ENCODE results near the gene PRKCSH. TPM values are rescaled to one million over a fixed set of nuclear protein-coding genes. Genes with fewer than 3 reads are reported as not detected.

The PRKCSH gene
- total RNA-seq, 2 donors from 2014 or later, result 454 to 459 TPM

GRCh38 chr19:11416346-11417052 lies 18.9 kb upstream of the PRKCSH start:
- DNase-seq, result no peak
- WGBS, 2 experiments (ENCODE audit: insufficient coverage in 1 of 2, insufficient read length in 1 of 2), result 92 to 94% methylated on average over 8 to 14 of the region's 17 CpGs
- no peaks in the 10 kb centered on the region for H3K9me3 Mint-ChIP-seq
- Histone ChIP-seq H3K4me3 (ENCODE audit: low read length) (no peak overlapping the region), H3K27ac (ENCODE audit: low read depth, low read length) (no peak overlapping the region), H3K9ac (ENCODE audit: extremely low read depth, low read length, poor library complexity, severe bottlenecking) (no peak overlapping the region), H3K27me3 (ENCODE audit: control insufficient read depth, insufficient read depth, low read length, poor library complexity, severe bottlenecking) (peaks cover 29% of the 10 kb centered on the region), H3K9me3 (ENCODE audit: control insufficient read depth, low read length) (no peaks in the 10 kb centered on the region), H3K36me3 (ENCODE audit: control insufficient read depth, insufficient read depth, low read length) (no peaks in the 10 kb centered on the region), H3K4me1 (ENCODE audit: control insufficient read depth, insufficient read depth, low read length) (peaks cover 3% of the 10 kb centered on the region)
- no peak for TF ChIP-seq CTCF (conservative IDR thresholded peaks at IDR 0.05)
- peaks cover 8% of the 10 kb centered on the region for H3K4me1 Mint-ChIP-seq
- no peak overlapping the region for H3K27ac Mint-ChIP-seq
- peak overlapping the region; percentile 80 for H3K4me3 Mint-ChIP-seq
- H3K27me3 Mint-ChIP-seq (ENCODE audit: insufficient read depth), result peaks cover 24% of the 10 kb centered on the region
- peaks cover 27% of the 10 kb centered on the region for H3K36me3 Mint-ChIP-seq (ENCODE audit: low read depth)

DNA sequence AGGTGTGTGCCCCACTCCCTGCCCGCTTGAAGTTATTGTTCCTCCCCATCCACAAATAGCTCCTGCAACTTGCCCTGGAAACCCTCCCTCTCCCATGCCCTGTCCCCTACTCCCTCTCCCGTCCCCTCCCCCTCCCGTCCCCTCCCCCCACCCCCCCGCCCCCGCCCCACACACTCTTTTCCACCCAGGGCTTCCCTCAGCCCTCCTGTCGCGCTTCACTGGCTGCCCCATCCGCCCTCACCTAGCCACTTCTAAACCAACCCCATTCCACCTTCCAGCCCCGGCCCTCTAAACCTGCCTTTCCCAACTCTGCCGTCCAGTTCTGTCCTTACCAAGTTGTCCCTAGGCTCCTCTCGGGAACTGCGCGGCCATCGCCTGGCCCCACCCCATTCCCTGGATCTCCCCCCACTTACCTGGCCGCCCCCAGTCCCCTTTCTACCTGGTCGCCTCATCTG lies 17.3 kb upstream of the PRKCSH start:
- H3K36me3 Mint-ChIP-seq (ENCODE audit: low read depth), result peaks cover 20% of the 10 kb centered on the region
- Histone ChIP-seq H3K4me1 (ENCODE audit: control insufficient read depth, insufficient read depth, low read length) (peaks cover 3% of the 10 kb centered on the region), H3K9me3 (ENCODE audit: control insufficient read depth, low read length) (no peaks in the 10 kb centered on the region), H3K27ac (ENCODE audit: low read depth, low read length) (no peak overlapping the region), H3K9ac (ENCODE audit: extremely low read depth, low read length, poor library complexity, severe bottlenecking) (peak overlapping the region; percentile 38), H3K4me3 (ENCODE audit: low read length) (peak overlapping the region; percentile 86), H3K27me3 (ENCODE audit: control insufficient read depth, insufficient read depth, low read length, poor library complexity, severe bottlenecking) (peaks cover 45% of the 10 kb centered on the region), H3K36me3 (ENCODE audit: control insufficient read depth, insufficient read depth, low read length) (no peaks in the 10 kb centered on the region)
- H3K27me3 Mint-ChIP-seq (ENCODE audit: insufficient read depth), result peaks cover 39% of the 10 kb centered on the region
- TF ChIP-seq CTCF (conservative IDR thresholded peaks at IDR 0.05), result no peak
- H3K9me3 Mint-ChIP-seq, result no peaks in the 10 kb centered on the region
- 0% methylated on average over 6 to 11 of the region's 16 CpGs for WGBS, 2 experiments (ENCODE audit: insufficient coverage in 1 of 2, insufficient read length in 1 of 2)
- peaks cover 9% of the 10 kb centered on the region for H3K4me1 Mint-ChIP-seq
- DNase-seq, result no peak
- peak overlapping the region; percentile 80 for H3K4me3 Mint-ChIP-seq
- H3K27ac Mint-ChIP-seq, result peak overlapping the region; percentile 94

DNA sequence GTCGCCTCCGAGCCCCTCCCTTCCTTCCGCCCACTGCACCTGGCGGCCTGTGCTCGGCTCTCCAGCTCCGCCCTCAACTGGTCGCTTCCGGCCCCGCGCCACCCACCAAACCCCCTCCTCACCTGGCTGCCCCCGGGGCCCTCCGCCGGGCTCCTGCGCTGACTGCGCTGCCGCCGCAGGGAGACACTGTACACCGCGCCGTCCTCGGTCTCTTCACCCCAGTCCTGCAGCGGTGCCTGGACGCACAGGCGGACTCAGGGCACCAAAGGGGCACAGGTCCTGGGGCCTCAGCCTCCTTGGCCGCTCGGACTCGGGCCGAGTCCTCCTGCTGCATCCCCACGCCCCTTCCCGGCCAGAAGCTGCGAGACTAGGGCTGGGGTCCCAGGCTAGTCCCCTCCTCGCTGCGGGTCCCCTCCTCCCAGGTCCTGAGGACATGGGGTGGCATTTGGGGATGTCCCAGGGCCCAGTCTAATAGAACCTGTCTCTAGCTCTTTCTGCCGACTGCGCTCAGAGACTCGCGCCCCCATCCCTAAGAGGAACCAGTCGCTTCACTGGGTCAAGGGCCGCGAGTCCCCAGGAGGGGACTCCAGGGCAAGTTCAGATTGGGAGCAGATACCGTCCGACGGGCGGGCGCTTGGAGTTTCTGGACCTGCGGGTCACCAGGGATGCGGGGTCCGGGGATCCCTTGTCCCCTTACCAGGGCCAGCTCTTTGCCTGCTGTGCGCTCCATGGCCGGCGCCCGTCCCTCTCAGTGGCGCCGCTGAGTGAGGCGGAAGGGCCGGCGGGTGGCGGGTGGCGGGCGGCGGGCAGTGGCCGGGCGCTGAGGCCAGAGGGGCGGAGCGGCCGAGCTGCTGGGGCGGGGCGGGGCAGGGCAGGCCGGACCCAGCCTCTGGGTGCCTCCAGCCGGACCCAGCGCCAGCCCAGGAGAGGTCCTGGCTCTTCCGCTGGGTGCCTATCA lies 16.6 kb upstream of the PRKCSH start, which contains the start of gene RGL3:
Gene RGL3, minus strand, starts transcription at position 766 of the 958 bp plus-strand sequence. Its CDS starts 36 bp downstream, at position 730.
- H3K27me3 Mint-ChIP-seq (ENCODE audit: insufficient read depth), result peaks cover 46% of the 10 kb centered on the region

More for the DNA sequence above, 16.6 kb upstream of the PRKCSH start, which contains the start of gene RGL3:
- H3K27ac ChIP-seq (ENCODE audit: low read depth, low read length), result no peak within 1 kb of the TSS
- Mint-ChIP-seq H3K36me3 (ENCODE audit: low read depth) (peaks cover 20% of the 10 kb centered on the region), H3K4me1 (peaks cover 9% of the 10 kb centered on the region), H3K27ac (peak within 1 kb of the TSS; percentile 94), H3K4me3 (peak within 1 kb of the TSS; percentile 80), H3K9me3 (no peaks in the 10 kb centered on the region)
- peaks cover 3% of the 10 kb centered on the region for H3K4me1 ChIP-seq (ENCODE audit: control insufficient read depth, insufficient read depth, low read length)
- H3K9ac ChIP-seq (ENCODE audit: extremely low read depth, low read length, poor library complexity, severe bottlenecking), result peak within 1 kb of the TSS; percentile 38
- peaks cover 52% of the 10 kb centered on the region for H3K27me3 ChIP-seq (ENCODE audit: control insufficient read depth, insufficient read depth, low read length, poor library complexity, severe bottlenecking)
- peak; percentile 95 for DNase-seq
- no peaks in the 10 kb centered on the region for H3K9me3 ChIP-seq (ENCODE audit: control insufficient read depth, low read length)
- H3K4me3 ChIP-seq (ENCODE audit: low read length), result peak within 1 kb of the TSS; percentile 86
- 1 to 3% methylated on average over 36 to 72 of the region's 72 CpGs for WGBS, 2 experiments (ENCODE audit: insufficient coverage in 1 of 2, insufficient read length in 1 of 2)
- peak; percentile 7 for TF ChIP-seq CTCF (conservative IDR thresholded peaks at IDR 0.05)
- no peaks in the 10 kb centered on the region for H3K36me3 ChIP-seq (ENCODE audit: control insufficient read depth, insufficient read depth, low read length)
